Psoas muscle (tissue), 8 donors: ENCODE measurements around the gene VPS39. TPM values are rescaled to one million over a fixed set of nuclear protein-coding genes. Genes with fewer than 3 reads are reported as not detected.

Experiments used
- ATAC-seq, 4 donors: fragments of 200-7000 bp; cut with Tn5 transposase; one replicate each; pipeline ENCODE4 v1.9.1; 2020; ENCODE audit warnings: moderate library complexity in 3 of 4, mild to moderate bottlenecking in 2 of 4
- DNase-seq, 2 donors: peaks; one replicate each; pipeline ENCODE4 v3.0.0-alpha.2; 2020
- H3K27ac ChIP-seq: fragments of 200-600 bp; one replicate; pipeline ENCODE4 v1.8.0; 2022
- H3K27me3 ChIP-seq, 3 donors: fragments of 200-600 bp in 1 of 3; one replicate each; pipeline versions ENCODE4 v1.6.1 to v1.8.0; 2013 to 2022; ENCODE audit warnings: low read length in 2 of 3, mild to moderate bottlenecking in 2 of 3, moderate library complexity in 1 of 3; ENCODE audit not compliant: insufficient read depth in 3 of 3
- H3K36me3 ChIP-seq, 2 donors: fragments of 200-600 bp in 1 of 2; one replicate each; pipeline versions ENCODE4 v1.6.1 to v1.8.0; 2013 to 2022; ENCODE audit warnings: low read depth in 1 of 2, mild to moderate bottlenecking in 1 of 2, moderate library complexity in 1 of 2; ENCODE audit not compliant: insufficient read depth in 1 of 2
- H3K4me1 ChIP-seq: fragments of 200-600 bp; one replicate; pipeline ENCODE4 v1.8.0; 2022
- H3K4me3 ChIP-seq: fragments of 200-600 bp; one replicate; pipeline ENCODE4 v1.8.0; 2022; ENCODE audit warnings: mild to moderate bottlenecking
- H3K9me3 ChIP-seq: fragments of 200-600 bp; one replicate; pipeline ENCODE4 v1.8.0; 2022
- CTCF ChIP-seq: fragments of 200-600 bp; IDR thresholded peaks from one replicate; pipeline ENCODE4 v1.8.0; 2022; ENCODE audit warnings: antibody characterized with exemption
- WGBS, 3 donors: extraction: QIAGEN DNeasy Blood & Tissue Kit; methylation state at CpG; one replicate each; pipeline versions ENCODE4 v1.1.6 to v1.1.7; 2013; 5-methylcytosine and 5-hydroxymethylcytosine counted together
- intact Hi-C, 2 donors: fragments of 100-400 bp; cut with DNase I; formaldehyde crosslinking; loops; one replicate each; pipeline versions ENCODE4 v1.11.0 to v1.14.2; 2022
- polyA plus RNA-seq, 3 donors: library from polyadenylated mRNA; stranded (reverse); fragments of 200-250 nt; gene quantifications; one replicate each; pipeline ENCODE4 v1.2.3, GENCODE V29; 2013
- total RNA-seq, 4 donors: library from RNA; stranded (reverse); fragmentation: NEBNext Ultra II Directional in 2 of 4; extraction: Animal tissue kit (Norgen Biotek cat#: 25700) in 2 of 4; gene quantifications; one replicate each; pipeline versions ENCODE4 v1.2.1 to v1.2.4, GENCODE V29; 2021 to 2023
- donor health status: healthy with polysubstance abuse.
- donor health status: DM: no; HTN: no; CAD: no; lungs with moderate emphysema.
- donor health status: Bipolar disorder and iron deficiency.
- donor health status: healthy.
- donor health status: DM: yes; HTN: yes; CAD: no.
- donor health status: DM: no; HTN: no; CAD: no.
- donor health status: DM: no; HTN: no; CAD: no.
- donor health status: DM: yes; HTN: yes; CAD: no.

The VPS39 gene
- total and polyA plus RNA-seq, 7 donors, result 15.2 to 47.8 (median 43.3) TPM

- peaks cover 0 to 6% (median 0%) of the 10 kb centered on the region in 3 donors for H3K27me3 ChIP-seq
- 68 to 74% (median 70%) methylated on average over 6 of the region's 6 CpGs for WGBS, 3 donors
- TF ChIP-seq CTCF, result no peak
- no peaks in the 10 kb centered on the region for H3K9me3 ChIP-seq
- H3K4me1 ChIP-seq, result no peaks in the 10 kb centered on the region
- H3K36me3 ChIP-seq, result no peaks in the 10 kb centered on the region
- H3K4me3 ChIP-seq, result no peak overlapping the region
- ATAC-seq (no peak), DNase-seq (no peak)
- intact Hi-C loops, result no loop called here
- no peak overlapping the region for H3K27ac ChIP-seq
These were observed 79.6 kb downstream of the VPS39 start for GRCh38 chr15:42128476-42128875.

GRCh38 chr15:42123546-42123945 lies 84.6 kb downstream of the VPS39 start:
- DNase-seq (no peak), ATAC-seq (no peak)
- Histone ChIP-seq H3K27ac (no peak overlapping the region), H3K4me3 (no peak overlapping the region), H3K36me3 (no peaks in the 10 kb centered on the region), H3K9me3 (no peaks in the 10 kb centered on the region), H3K27me3 (peaks cover 0 to 6% (median 0%) of the 10 kb centered on the region in 3 donors), H3K4me1 (no peaks in the 10 kb centered on the region)
- WGBS, 3 donors, result 92 to 97% (median 95%) methylated on average over 3 of the region's 3 CpGs
- intact Hi-C loops, result no loop called here
- no peak for TF ChIP-seq CTCF

GRCh38 chr15:42121682-42122081 lies 86.4 kb downstream of the VPS39 start:
- H3K4me1 ChIP-seq, result no peaks in the 10 kb centered on the region
- no peak overlapping the region for H3K27ac ChIP-seq
- H3K9me3 ChIP-seq, result no peaks in the 10 kb centered on the region
- no peak for TF ChIP-seq CTCF
- H3K36me3 ChIP-seq, result no peaks in the 10 kb centered on the region
- intact Hi-C loops, result no loop called here
- ATAC-seq (peak in 1 of 4 donors; percentile 37), DNase-seq (no peak)
- WGBS, 3 donors, result 46 to 67% (median 49%) methylated on average over 2 of the region's 2 CpGs
- H3K4me3 ChIP-seq, result no peak overlapping the region
- no peaks in the 10 kb centered on the region for H3K27me3 ChIP-seq

- Histone ChIP-seq H3K36me3 (no peaks in the 10 kb centered on the region), H3K4me3 (no peak overlapping the region), H3K9me3 (no peaks in the 10 kb centered on the region), H3K27ac (no peak overlapping the region), H3K4me1 (no peaks in the 10 kb centered on the region), H3K27me3 (no peaks in the 10 kb centered on the region)
- ATAC-seq (no peak), DNase-seq (no peak)
- intact Hi-C loops, result no loop called here
- no peak for TF ChIP-seq CTCF
- WGBS, 3 donors, result 89 to 96% (median 89%) methylated on average over 6 of the region's 6 CpGs
These were observed 87.1 kb downstream of the VPS39 start for GRCh38 chr15:42121021-42121420.

GRCh38 chr15:42120285-42120684 lies 87.8 kb downstream of the VPS39 start:
- H3K36me3 ChIP-seq, result no peaks in the 10 kb centered on the region
- H3K4me3 ChIP-seq, result no peak overlapping the region
- no peak for DNase-seq
- no peak for ATAC-seq
- no peaks in the 10 kb centered on the region for H3K4me1 ChIP-seq
- no peak overlapping the region for H3K27ac ChIP-seq
- TF ChIP-seq CTCF, result no peak
- intact Hi-C loops, result no loop called here
- H3K9me3 ChIP-seq, result no peaks in the 10 kb centered on the region
- WGBS, 3 donors, result 89 to 96% (median 89%) methylated on average over 1 of the region's 1 CpG
- H3K27me3 ChIP-seq, result no peaks in the 10 kb centered on the region
